NCI-H2227 (cell line): ENCODE data around the gene KANK2.
"Not testable (repeated sequence)": the region's sequence is repeated elsewhere in the genome, so short reads cannot be mapped to it uniquely, and the experiment has no call there.

Experiments
- DNase-seq: peaks from one replicate; lab custom pipeline; 2025; ENCODE audit not compliant: unreplicated experiment; lab: John Stamatoyannopoulos, UW

The KANK2 gene

DNA sequence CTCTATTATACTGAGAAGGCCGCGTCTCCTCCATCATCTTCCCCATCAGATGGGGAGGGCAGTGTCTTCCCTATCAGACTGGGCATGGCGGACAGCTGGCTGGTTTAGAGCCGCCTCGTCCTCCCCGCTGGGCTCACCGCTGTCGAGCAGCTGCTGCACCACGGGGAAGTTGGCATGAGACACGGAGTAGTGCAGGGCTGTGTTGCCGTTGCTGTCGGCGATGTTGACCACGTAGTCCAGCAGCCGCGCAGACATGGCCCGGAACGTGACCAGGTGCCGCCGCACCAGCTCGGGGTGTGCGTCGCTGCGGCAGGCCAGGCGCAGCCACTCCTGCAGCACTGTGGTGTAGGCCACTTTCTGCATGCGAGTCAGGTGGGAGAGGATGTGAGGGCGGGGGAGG lies 23.0 kb downstream of the KANK2 start:
- no peak for DNase-seq

DNA sequence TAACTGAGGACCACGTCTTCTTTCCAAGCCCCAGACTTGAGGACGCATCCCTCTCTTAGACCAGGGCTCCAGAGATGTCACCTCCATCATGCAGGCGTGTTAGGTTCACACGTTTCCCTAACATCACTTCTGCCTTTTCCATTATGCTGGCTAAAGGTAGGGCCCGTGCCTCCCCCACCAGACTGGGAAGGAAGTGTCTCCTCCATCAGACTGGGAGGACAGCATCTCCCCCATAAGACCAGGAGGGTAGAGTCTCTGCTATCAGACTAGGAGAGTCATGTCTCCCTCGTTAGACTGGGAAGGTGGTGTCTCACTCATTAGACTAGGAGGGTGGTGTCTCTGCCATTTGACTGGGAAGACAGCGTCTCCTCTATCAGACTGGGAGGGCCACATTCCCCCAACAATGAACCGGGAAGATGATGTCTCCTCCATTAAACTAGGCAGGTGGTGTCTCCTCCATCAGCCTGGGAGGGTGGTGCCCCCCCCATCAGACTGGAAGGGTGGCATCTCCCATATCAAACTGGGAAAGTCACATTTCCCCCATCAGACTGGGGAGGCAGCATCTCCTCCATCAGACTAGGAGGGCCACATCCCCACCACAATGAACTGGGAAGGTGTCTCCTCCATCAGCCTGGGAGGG lies 23.7 kb downstream of the KANK2 start:
- no peak for DNase-seq

DNA sequence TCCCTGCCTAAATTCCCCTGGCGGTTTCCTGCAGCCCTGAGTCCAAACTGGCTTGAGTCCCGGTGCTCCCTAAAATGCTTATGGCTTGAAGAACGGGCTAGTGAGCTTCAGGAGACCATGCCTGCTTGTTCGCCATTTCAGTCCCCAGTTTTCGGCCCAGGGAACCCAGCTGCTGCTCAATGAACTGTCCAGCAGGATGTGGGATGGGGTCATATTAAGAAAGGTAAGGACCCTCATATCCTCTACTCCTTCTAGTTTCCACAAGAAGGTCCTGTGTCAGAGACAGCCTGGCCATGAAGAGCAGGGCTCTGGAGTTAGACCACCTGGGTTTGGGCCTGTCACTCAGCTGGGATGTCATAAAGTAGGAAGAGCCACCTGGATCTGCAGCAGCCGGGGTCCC lies 24.8 kb downstream of the KANK2 start:
- no peak for DNase-seq

DNA sequence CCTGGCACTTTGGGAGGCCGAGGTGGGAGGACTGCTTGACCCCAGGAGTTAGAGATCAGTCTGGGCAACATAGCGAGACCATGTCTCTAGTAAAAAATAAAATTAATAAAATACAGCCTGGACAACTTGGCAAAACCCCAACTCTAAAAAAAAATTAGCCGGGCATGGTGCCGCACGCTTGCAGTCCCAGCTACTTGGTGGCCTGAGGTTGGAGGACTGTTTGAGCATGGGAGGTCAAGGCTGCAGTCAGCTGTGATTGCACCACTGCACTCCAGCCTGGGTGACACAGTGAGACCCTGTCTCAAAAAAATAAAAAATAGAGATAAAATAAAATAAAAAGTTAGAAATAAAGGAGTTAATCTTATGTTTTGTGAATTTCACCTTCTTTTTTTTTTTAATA lies 26.2 kb downstream of the KANK2 start:
- no peak for DNase-seq

DNA sequence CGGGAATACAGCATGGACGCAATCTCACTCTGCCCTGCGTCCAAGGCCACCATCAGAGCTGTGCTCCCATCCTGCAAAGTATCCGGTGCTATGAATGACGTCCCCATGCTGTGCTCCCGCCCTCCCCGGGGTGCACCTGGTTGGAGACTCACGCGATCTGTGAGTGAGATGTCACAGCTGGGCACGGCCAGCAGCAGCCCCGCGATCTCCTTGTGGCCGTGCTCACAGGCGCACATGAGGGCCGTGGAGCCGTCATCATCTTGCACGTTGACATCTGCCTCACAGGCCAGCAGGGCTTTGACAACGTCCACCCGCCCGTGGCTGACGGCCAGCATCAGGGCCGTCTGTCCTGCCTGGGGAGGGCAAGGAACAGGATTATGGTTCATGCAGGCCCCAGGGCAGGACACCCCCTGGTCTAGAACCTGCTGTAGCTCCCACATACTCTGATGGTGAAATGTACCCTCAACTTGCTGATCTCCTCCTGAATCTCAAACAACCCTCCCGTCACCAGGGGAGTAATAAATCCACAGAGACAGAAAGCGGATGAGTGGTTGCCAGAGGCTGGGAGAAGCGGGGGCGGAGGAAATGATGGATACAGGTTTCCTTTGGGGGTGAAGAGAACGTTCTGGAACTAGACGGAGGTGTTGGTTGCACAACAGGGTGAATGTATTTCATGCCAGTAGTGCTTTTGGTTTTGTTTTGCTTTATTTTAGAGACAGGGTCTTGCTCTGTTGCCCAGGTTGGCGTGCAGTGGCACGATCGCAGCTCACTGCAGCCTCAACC lies 27.3 kb downstream of the KANK2 start:
- no peak for DNase-seq

DNA sequence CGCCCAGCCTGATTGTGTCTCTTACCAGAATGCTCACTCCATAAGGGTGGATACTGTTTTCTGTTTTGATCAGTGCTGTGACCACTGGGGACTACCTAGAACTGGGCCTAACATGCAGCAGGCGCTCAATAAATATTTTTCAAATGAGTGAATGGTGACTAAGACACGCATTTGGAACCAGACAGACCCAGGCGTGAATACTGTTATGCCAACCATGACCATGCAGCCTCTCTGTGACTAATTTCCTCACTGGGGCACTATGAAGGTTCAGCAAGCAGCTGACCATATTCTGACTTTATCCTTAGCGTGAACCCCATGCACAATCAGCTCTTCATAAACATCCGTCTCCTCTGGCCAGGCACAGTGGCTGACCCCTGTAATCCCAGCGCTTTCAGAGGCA lies 28.8 kb downstream of the KANK2 start:
- DNase-seq: no peak

DNA sequence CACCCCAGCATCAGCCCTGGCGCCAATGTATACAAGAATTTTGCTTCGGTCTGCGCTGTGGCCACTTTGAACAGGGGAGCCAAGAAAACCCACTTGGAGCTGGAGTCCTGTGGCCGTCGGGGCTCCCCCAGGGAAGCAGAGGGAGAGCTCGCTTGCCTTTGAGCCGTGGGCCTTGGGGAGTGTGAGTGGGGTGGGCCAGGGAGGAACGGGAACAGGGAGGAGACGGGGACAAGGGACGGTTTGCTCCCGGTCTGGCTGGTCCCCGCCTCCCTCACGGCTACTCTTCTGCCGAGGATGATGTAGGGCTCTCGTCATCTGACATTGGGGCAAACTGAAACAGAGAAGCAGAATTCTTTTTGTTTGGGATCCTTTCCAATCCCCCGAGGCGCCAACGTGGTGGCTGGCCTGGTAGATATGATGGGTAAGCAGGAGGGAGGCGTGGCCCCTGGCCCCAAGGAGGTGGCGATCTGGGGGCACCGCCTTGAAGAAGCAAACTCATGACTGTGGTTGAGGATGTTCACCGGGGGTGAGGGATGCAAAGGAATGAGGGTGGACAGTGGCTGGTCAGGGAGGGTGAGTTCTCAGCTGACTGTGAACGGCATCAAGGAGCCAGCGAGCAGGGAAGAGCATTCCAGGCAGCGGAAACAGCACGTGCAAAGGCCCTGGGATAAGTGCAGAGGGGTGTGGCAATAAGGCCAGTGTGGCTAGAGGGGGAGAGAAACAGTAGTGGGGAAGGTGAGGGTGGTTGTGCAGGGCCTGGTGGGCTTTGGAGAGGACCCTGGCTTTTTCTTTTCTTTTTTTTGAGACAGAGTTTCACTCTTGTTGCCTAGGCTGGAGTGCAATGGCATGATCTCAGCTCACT lies 30.8 kb downstream of the KANK2 start:
- no peak for DNase-seq

DNA sequence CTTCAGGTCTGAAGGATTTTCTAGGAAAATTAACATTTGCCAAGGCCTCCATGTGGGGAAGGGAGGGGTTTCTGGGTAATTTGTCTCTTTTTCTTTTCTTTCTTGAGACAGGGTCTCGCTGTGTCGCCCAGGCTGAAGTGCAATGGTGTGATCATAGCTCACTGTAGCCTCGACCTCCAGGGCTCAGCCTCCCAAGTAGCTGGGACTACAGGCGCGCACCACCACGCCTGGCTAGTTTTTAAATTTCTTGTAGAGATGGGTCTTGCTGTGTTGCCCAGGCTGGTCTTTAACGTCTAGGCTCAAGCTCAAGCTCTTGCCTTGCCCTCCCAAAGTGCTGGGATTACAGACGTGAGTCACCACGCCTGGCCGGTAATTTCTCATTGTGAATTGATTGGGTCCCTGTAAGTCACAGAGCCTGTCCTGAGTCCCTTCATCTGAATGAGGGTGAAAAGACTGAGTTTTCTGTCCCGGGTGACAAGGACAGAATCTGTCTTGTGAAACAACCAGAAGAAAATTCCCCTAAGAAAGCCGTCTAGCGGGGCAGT lies 31.8 kb downstream of the KANK2 start:
- DNase-seq: no peak

DNA sequence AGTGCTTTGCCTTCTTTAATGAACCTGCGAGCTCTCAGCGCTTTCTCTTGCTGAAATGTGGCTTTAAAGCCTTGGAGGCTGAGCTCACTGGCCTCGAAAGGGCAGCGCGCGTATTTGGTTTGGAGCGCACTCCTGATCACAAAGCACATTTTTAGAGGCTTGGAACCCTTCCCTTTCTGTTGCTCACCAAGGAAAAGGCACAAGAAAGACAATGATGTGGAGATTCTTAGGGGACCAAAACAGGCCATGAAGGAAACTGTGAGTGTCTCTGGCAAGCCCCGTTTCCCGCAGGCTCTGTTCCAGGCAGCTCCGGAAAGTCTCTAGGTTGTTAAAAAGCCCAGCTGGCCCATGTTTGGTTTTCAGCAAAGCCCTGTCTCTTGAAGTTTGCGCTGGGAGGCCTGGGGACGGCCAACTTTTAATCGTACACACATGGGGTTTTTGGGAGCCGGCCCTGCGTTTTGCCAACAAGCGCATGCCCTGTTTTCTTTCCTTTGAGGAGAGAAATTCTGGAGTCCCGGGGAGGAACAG lies 32.4 kb downstream of the KANK2 start:
- DNase-seq: no peak

DNA sequence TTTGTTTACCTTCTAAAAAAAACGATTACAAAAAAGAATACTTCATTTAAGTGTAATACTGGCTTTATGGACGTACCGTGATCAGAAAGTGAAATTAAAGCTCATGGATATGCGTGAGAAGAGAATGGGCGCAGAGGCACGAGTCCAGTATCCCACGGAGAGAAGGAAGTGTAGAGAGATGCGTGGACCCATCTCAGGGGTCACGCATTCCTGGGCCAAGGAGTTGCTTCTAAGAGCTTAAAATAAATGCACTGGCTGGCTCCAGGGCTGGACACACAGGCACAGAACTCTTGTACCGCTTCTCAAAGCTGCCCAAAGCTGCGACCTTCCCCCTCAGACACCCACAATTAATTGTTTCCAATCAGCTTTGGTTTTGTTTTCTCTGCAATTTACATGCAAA lies 33.0 kb downstream of the KANK2 start:
- no peak for DNase-seq

DNA sequence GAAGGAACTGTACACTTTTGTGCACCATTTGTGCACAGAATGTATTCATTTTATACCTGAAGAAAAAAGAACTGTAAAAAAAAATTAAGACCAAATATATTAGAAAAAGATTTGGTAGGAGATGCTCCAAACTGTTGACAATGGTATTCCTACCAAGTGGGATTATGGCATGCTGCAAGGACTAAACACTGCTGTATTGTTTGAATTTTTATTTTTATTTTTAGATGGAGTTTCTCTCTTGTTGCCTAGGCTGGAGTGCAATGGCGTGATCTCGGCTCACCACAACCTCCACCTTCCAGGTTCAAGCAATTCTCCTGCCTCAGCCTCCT lies 36.9 kb downstream of the KANK2 start:
- DNase-seq: not testable (repeated sequence)

DNA sequence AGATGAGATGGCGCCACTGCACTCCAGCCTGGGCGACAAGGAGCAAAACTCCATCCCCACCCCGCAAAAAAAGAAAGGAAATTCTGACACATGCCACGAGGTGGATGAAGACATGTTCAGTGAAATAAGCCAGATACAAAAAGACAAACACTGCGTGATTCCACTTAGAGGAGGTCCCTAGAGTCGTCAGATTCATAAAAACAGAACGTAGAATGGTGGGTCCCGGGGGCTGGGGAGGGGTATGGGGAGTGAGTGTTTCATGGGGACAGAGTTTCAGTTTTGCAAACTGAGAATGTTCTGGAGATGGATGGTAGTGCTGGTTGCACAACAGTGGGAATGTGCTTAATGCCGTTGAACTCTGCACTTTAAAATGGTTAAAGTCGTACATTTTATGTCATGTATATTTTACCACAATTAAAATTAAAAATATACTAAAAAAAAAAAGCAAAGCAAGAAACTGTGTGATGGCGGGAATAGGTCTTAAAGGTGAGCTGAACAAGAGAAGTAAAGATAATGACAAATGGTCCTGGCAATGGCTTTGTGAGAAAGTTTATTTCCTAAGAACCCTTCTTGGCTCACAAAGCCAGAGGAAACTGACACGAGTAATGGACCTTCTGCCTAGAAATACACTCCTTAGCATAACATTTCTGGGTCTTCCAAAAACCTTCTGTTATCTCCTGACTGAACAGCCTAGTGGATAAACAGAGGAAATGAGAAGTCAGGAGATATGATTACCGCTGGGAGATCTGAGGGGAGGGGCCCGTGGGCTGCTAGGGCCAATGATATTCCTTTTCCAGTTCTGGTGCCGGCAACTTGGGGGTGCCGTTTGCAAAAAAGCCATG lies 37.5 kb downstream of the KANK2 start:
- no peak for DNase-seq

DNA sequence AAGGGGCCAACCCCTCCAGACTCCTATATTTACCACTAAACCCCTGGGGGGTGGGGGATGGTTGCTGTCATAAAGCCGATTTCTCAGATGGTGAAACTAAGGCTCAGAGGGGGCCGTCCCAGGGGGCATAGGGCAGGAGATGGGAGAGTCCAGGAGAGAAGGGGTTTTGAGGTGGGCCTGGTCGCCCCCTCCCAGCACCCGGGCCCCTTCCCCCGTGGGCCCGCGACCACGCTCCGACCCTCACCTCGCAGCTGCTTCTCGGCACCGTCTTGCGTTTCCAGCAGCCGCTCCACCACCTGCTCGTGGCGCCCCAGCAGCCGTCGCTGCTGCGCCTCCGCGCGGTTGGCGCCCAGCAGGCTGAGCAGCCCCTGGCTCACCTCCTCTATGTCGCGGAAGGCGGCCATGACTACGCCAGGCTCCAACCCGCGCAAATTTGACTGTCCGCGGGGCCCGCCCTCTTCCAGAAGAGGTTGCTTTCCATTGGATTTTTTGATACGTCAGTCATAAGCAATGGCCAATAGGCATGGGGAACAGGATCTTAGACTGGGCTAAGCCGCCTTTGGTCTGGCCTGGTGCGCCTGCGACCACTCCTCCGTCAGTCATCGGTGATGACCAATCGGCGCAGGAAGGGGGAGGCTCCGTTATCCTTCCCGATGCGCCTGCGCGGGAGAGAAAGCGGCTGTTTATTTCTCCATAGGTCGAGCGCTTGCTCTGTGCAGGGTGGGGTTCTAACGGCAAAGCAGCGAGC lies 41.8 kb downstream of the KANK2 start, which contains the start of gene SPC24:
TSS of gene SPC24 (minus strand) at position 410 of the 748 bp plus-strand sequence. CDS start at position 404, 6 bp downstream.
- peak; percentile 95 for DNase-seq

DNA sequence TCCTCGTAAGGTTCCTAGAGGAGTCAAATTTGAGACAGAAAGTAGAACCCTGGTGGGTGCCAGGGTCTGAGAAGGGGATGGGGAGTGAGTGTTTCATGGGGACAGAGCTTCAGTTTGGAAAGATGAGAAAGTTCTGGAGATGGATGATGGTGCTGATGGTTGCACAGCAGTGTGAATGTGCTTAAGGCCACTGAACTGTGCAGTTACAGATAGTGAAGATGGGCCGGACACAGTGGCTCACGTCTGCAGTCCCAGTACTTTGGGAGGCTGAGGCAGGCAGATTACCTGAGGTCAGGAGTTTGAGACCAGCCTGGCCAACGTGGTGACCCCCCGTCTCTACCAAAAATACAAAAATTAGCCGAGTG lies 42.7 kb downstream of the KANK2 start:
- DNase-seq: no peak

DNA sequence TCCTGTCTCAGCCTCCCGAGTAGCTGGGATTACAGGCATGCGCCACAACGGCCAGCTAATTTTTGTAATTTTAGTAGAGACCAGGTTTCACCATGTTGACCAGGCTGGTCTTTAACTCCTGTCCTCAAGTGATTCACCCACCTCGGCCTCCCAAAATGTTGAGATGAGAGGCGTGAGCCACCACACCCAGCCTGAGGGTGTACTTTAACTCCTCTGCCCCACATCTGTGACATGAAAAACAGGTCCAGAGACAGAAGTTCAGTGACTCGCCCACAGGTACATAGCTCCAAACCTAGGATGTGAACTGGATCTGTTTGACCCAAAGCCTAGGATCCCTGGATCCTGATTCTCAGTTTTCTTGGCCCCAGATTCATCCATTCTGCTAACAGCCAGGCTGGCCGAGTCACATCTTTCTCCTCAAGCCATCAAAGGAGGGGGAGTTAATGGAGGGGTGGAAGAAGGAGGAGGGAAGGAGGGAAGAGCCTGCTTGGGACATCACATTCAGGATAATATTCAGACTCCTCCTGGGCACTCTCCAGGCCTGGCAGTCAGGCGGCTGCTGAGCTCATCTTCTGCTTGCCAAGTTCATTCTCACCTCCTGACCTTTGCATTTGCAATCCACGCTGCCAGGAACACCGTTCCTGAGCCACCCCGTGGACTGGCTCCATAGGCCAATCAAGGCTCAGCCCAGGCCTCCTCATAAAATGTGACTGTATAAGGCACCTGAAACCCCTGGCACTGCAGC lies 44.9 kb downstream of the KANK2 start:
- no peak for DNase-seq

DNA sequence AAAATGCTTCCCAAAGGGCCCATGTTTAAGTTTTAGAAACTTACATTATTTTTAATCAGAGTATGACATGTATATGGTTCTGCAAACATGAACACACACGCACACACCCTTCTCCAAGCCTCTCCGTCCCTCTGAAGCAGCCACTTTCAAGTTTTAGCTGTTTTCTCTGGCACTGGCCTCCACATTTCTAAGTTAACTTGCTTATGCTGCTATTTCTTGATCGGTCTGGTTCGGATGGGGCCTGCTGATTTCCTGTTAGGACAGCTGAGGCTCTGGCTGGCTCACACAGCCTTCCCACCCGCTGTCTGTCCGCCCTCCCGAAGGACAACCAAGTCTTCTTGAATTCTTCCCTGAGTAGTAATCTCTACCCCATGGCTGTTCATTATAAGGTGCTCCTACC lies 46.2 kb downstream of the KANK2 start:
- no peak for DNase-seq

DNA sequence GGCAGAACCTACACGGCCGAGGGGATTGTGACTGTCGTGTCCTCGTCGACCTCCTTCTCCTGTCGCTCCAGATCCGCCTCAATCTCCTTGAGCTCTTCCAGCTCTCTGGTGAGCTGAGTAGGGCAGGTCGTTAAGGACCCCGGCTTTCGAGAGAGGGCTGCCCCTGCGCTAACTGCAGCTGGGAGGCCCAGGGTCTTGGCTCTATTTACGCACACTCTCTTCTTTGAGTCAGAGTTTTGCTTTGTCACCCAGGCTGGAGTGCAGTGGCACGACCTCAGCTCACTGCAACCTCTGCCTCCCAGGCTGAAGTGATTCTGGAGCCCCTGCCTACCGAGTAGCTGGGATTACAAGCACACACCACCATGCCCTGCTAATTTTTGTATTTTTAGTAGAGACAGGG lies 49.3 kb downstream of the KANK2 start:
- DNase-seq: no peak

DNA sequence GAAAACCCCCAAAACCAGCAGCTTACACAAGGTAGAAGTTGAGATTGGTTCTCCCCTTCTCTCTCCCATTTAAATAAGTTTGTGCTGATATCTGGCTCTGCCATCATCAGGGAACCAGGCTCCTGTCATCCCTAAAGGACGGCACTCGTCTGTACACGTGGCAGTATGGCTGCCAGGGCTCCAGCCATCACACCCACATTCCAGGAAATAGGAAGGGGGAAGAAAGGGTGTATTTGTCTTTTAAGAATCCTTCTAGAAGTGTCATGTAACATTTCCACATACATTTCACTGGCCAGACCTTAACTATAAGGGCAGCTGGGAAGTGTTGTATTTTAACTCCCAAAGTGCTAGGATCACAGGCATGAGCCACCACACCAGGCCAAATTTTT lies 51.8 kb downstream of the KANK2 start:
- DNase-seq: no peak

DNA sequence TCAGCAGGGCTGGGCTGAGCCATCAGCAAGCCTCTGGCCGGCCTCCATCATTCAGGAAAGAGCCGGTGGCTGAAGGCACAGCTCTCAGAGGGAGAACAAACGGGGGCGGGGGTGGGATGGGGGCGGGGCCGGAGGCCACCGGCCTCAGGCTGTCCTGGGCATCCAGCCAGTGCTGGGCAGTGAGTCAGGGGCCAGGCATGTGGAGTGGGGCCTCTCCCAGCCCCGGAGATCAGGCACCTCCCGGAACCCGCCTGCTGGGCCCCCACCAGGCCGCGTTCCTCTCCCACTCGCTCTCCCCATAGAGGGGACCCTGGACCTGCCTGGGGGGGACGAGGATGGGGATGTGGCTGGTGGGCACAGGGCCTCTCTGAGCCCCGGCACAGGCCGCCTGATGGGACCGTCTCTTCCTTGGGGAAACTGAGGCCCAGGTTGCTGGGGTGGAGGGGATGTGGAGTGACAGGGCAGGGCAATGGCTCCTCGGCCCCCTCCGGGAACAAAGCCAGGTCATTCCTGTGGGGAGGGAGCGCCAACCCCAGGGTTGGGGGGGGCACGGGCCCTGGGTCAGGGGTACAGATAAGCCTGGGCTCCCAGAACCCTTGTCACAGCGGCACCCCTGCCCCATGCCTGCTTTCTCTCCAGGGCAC lies 54.7 kb downstream of the KANK2 start:
- DNase-seq: peak; percentile 17
